Memory B cell (primary cell): ENCODE data around the gene NSUN2.
"Not testable (repeated sequence)": the region's sequence is repeated elsewhere in the genome, so short reads cannot be mapped to it uniquely, and the experiment has no call there.

Experiments used
- ATAC-seq: fragments of 150-1000 bp; cut with Tn5 transposase; 2 replicates; pipeline ENCODE4 v1.10.0; 2021; ENCODE audit warnings: low read depth, mild to moderate bottlenecking, moderate library complexity
- DNase-seq, 2 donors: peaks; one replicate each; pipeline ENCODE4 v3.0.0; 2022; ENCODE audit warnings: low spot score in 2 of 2
- H3K27ac Mint-ChIP-seq: one replicate; pipeline ENCODE4 v1.8.0; 2022; ENCODE audit warnings: mild to moderate bottlenecking, moderate library complexity, mixed read lengths
- H3K27me3 Mint-ChIP-seq: one replicate; pipeline ENCODE4 v1.8.0; 2022; ENCODE audit warnings: mixed read lengths
- H3K36me3 Mint-ChIP-seq: one replicate; pipeline ENCODE4 v1.8.0; 2022; ENCODE audit warnings: mild to moderate bottlenecking, mixed read lengths
- H3K4me1 Mint-ChIP-seq: one replicate; pipeline ENCODE4 v1.8.0; 2022; ENCODE audit warnings: mixed read lengths
- H3K4me3 Mint-ChIP-seq: one replicate; pipeline ENCODE4 v1.8.0; 2022; ENCODE audit warnings: mild to moderate bottlenecking, moderate library complexity, mixed read lengths
- H3K9me3 Mint-ChIP-seq: one replicate; pipeline ENCODE4 v1.8.0; 2022; ENCODE audit warnings: mixed read lengths

Gene NSUN2

DNA sequence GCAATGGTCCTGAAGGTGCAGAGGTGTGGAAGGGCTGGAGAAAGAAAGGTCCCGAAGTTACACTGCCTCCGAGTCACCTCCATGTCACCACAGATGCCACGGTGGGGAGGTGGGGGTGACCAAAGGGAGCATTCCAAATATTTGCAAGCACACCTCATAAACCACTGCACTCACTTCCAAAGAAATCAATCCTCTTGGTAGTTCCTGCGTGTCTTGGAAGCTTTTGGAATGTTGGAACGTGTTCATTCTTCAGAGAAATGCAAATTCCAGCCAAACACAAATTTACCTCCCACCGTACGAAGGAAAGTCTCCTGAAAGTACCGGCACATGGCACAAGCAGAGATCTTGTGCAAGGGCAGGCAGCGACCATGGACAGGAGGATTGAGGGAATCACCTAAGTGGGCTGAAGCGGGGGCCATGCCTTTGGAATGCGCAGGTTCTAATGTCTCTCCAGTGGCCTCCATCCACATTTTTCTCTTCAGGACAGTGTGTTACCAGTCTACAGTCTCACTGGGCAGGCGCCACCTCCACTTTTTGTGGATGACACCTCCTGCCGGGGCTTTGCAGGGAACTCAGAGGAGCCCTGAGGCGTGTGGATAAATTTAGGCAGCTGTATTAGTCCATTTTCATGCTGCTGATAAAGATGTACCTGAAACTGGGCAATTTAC lies 54.0 kb downstream of the NSUN2 start:
- H3K9me3 Mint-ChIP-seq, result no peaks in the 10 kb centered on the region
- H3K36me3 Mint-ChIP-seq, result no peaks in the 10 kb centered on the region
- ATAC-seq (no peak), DNase-seq (no peak)
- H3K27ac Mint-ChIP-seq, result no peak overlapping the region
- H3K4me1 Mint-ChIP-seq, result peaks cover under 1% of the 10 kb centered on the region
- H3K27me3 Mint-ChIP-seq, result peaks cover 8% of the 10 kb centered on the region
- no peak overlapping the region for H3K4me3 Mint-ChIP-seq

DNA sequence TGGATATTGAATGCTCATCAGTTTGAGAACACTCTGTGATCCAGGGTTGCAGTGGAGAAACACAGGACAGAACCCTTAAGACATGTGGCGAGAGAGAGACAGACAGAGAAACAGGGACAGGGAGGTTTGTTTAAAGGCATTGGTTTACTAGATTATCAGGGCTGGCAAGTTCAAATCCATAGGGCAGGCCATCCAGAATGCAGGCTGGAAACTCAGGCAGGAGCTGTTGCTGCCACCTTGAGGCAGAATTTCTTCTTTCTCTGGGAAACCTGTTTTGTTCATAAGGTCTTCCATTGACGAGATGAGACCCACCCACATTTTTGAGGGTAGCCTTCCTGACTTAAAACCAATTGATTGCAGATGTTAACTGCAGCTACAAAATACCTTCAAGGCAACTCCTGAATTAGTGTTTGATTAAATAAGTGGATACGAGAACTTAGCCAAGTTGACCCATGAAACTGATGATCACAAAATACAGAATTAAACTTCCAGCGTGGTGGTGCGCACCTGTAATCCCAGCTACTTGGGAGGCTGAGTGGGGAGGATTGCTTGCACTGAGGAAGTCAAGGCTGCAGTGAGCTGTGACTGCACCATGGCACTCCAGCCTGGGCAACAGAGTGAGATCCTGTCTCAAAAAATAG lies 55.9 kb downstream of the NSUN2 start:
- DNase-seq, result peak in 1 of 2 donors; percentile 10
- peaks cover 9% of the 10 kb centered on the region for H3K27me3 Mint-ChIP-seq

GRCh38 chr5:6574537-6575245 lies 58.2 kb downstream of the NSUN2 start:
- ATAC-seq (no peak), DNase-seq (peak in 1 of 2 donors; percentile 5)
- no peaks in the 10 kb centered on the region for H3K36me3 Mint-ChIP-seq
- H3K9me3 Mint-ChIP-seq, result no peaks in the 10 kb centered on the region
- H3K4me3 Mint-ChIP-seq, result no peak overlapping the region
- H3K27me3 Mint-ChIP-seq, result peaks cover 9% of the 10 kb centered on the region
- no peaks in the 10 kb centered on the region for H3K4me1 Mint-ChIP-seq
- no peak overlapping the region for H3K27ac Mint-ChIP-seq

More for the DNA sequence above, 55.9 kb downstream of the NSUN2 start:
- no peaks in the 10 kb centered on the region for H3K36me3 Mint-ChIP-seq
- no peaks in the 10 kb centered on the region for H3K9me3 Mint-ChIP-seq
- no peaks in the 10 kb centered on the region for H3K4me1 Mint-ChIP-seq
- no peak overlapping the region for H3K27ac Mint-ChIP-seq
- peak; percentile 35 for ATAC-seq
- H3K4me3 Mint-ChIP-seq, result no peak overlapping the region

- H3K27me3 Mint-ChIP-seq, result peaks cover 9% of the 10 kb centered on the region
These were observed 58.7 kb downstream of the NSUN2 start for GRCh38 chr5:6574111-6574510.

GRCh38 chr5:6573651-6574101 lies 59.2 kb downstream of the NSUN2 start:
- DNase-seq (peak in 1 of 2 donors; percentile 7), ATAC-seq (no peak)
- no peaks in the 10 kb centered on the region for H3K4me1 Mint-ChIP-seq
- peaks cover 11% of the 10 kb centered on the region for H3K27me3 Mint-ChIP-seq
- no peaks in the 10 kb centered on the region for H3K36me3 Mint-ChIP-seq
- no peak overlapping the region for H3K27ac Mint-ChIP-seq
- no peak overlapping the region for H3K4me3 Mint-ChIP-seq
- H3K9me3 Mint-ChIP-seq, result no peaks in the 10 kb centered on the region

More at GRCh38 chr5:6574111-6574510, 58.7 kb downstream of the NSUN2 start:
- no peak overlapping the region for H3K4me3 Mint-ChIP-seq
- H3K4me1 Mint-ChIP-seq, result no peaks in the 10 kb centered on the region
- H3K9me3 Mint-ChIP-seq, result no peaks in the 10 kb centered on the region
- DNase-seq, result peak in 1 of 2 donors; percentile 5
- H3K36me3 Mint-ChIP-seq, result no peaks in the 10 kb centered on the region
- ATAC-seq, result no peak
- H3K27ac Mint-ChIP-seq, result no peak overlapping the region

- ATAC-seq (no peak), DNase-seq (peak in 1 of 2 donors; percentile 6)
- Mint-ChIP-seq H3K4me1 (no peaks in the 10 kb centered on the region), H3K9me3 (no peaks in the 10 kb centered on the region), H3K36me3 (no peaks in the 10 kb centered on the region), H3K27ac (no peak overlapping the region), H3K4me3 (no peak overlapping the region), H3K27me3 (peaks cover 7% of the 10 kb centered on the region)
These were observed 59.9 kb downstream of the NSUN2 start for GRCh38 chr5:6572825-6573380.

DNA sequence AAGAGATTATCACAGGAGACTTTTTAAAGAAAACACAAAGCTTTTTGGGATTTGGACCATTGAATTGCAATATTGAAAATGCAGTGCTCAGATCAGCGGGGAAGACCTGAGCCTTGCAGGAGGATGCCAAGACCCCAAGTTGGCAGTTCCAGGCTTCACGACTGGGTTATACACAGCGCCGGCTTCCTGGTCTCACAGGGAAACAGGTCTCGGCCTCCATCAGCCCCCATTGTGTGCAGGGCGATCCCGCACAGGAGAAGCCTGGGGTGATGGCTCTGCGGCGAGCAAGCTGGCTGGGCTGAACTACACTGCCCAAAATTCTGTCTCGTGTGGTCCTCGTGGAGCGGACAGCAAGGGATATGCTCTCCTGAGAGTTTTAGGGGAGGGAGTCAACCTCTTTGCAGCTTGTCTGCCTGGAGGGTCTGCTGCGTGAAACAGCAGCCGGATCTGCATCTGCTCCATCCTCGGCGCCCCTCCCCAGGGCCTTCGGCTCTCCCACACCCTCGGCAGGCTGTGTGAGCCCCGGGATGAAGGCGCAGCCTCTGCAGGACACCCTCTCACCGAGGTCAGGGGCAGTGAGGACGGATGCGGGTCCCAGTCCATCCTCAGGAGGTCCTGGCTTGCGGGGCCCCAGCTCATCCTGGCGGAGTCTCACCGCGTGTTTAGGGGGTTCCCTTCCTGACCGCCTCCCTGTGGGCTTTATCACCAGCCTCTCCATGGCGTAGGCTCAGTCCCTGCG lies 60.6 kb downstream of the NSUN2 start:
- H3K27ac Mint-ChIP-seq, result no peak overlapping the region
- no peaks in the 10 kb centered on the region for H3K36me3 Mint-ChIP-seq
- no peaks in the 10 kb centered on the region for H3K4me1 Mint-ChIP-seq
- peaks cover 7% of the 10 kb centered on the region for H3K27me3 Mint-ChIP-seq
- DNase-seq (peak in 1 of 2 donors; percentile 6), ATAC-seq (no peak)
- no peak overlapping the region for H3K4me3 Mint-ChIP-seq
- no peaks in the 10 kb centered on the region for H3K9me3 Mint-ChIP-seq

- not testable (repeated sequence) for H3K4me1 Mint-ChIP-seq, H3K4me3 Mint-ChIP-seq, H3K9me3 Mint-ChIP-seq, DNase-seq, H3K27ac Mint-ChIP-seq, ATAC-seq, H3K27me3 Mint-ChIP-seq, H3K36me3 Mint-ChIP-seq
These were observed 61.2 kb downstream of the NSUN2 start for GRCh38 chr5:6571607-6572006.

- DNase-seq, result no peak
- Mint-ChIP-seq H3K27me3 (peaks cover 7% of the 10 kb centered on the region), H3K4me3 (no peak overlapping the region), H3K36me3 (no peaks in the 10 kb centered on the region), H3K9me3 (no peaks in the 10 kb centered on the region), H3K27ac (no peak overlapping the region), H3K4me1 (no peaks in the 10 kb centered on the region)
- no peak for ATAC-seq
These were observed 62.3 kb downstream of the NSUN2 start for GRCh38 chr5:6570530-6570929.

DNA sequence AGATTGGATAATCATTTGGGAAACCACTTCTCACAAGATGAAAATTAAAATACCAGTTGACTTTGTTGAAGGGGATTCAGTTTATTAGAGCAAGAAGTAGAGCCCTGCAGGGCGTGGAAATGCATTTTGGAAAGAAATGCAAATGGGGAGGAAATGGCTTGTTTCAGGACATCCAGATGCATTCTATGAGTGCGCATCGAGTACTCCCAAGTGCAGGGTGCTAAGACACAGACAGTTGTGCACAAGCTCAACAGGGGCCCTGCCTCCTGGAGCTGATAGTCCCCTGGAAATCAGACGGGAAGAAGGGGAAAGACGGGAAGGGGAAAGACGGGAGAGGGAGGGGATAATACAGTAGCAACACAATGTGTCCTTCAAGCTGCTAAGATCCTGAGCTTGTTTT lies 64.0 kb downstream of the NSUN2 start:
- no peak overlapping the region for H3K4me3 Mint-ChIP-seq
- peaks cover 7% of the 10 kb centered on the region for H3K27me3 Mint-ChIP-seq
- H3K9me3 Mint-ChIP-seq, result no peaks in the 10 kb centered on the region
- H3K36me3 Mint-ChIP-seq, result no peaks in the 10 kb centered on the region
- no peaks in the 10 kb centered on the region for H3K4me1 Mint-ChIP-seq
- DNase-seq (peak in 1 of 2 donors; percentile 4), ATAC-seq (no peak)
- no peak overlapping the region for H3K27ac Mint-ChIP-seq

DNA sequence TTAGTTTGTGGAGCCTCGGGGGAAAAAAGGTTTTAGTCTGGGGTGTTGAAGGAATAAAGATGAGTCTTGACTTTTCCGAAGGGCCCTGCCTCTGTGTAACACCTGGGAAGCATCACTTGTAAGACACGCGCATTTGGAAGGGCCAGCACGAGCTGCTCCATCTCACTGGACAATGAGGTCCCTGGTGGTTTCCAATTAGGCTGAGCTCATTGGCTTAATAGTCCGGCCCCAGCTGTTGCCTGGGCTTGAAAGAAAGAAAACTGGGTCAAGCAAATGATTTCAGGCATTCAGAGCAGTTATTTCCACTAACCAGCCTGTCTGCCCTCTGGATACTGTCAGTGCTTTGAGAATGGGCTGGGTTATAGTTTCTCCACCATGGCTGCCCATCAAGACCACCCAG lies 64.5 kb downstream of the NSUN2 start:
- Mint-ChIP-seq H3K4me1 (no peaks in the 10 kb centered on the region), H3K36me3 (no peaks in the 10 kb centered on the region), H3K9me3 (no peaks in the 10 kb centered on the region), H3K4me3 (no peak overlapping the region), H3K27ac (no peak overlapping the region), H3K27me3 (peaks cover 6% of the 10 kb centered on the region)
- ATAC-seq (no peak), DNase-seq (peak in 1 of 2 donors; percentile 5)

GRCh38 chr5:6567835-6568234 lies 65.0 kb downstream of the NSUN2 start:
- H3K4me3 Mint-ChIP-seq, result no peak overlapping the region
- no peaks in the 10 kb centered on the region for H3K4me1 Mint-ChIP-seq

GRCh38 chr5:6567068-6567467 lies 65.8 kb downstream of the NSUN2 start:
- ATAC-seq (no peak), DNase-seq (peak in 1 of 2 donors; percentile 2)
- Mint-ChIP-seq H3K27ac (no peak overlapping the region), H3K9me3 (no peaks in the 10 kb centered on the region), H3K4me1 (no peaks in the 10 kb centered on the region), H3K27me3 (peaks cover 6% of the 10 kb centered on the region), H3K4me3 (no peak overlapping the region), H3K36me3 (no peaks in the 10 kb centered on the region)

More at GRCh38 chr5:6567835-6568234, 65.0 kb downstream of the NSUN2 start:
- no peaks in the 10 kb centered on the region for H3K9me3 Mint-ChIP-seq
- peak in 1 of 2 donors; percentile 0 for DNase-seq
- no peak for ATAC-seq
- H3K36me3 Mint-ChIP-seq, result no peaks in the 10 kb centered on the region
- no peak overlapping the region for H3K27ac Mint-ChIP-seq
- H3K27me3 Mint-ChIP-seq, result peaks cover 6% of the 10 kb centered on the region
